Activated naive CD8-positive, alpha-beta T cell treated with anti-CD3 and anti-CD28 coated beads for 36 hours (primary cell): ENCODE measurements around the gene ATE1. TPM values are rescaled to one million over a fixed set of nuclear protein-coding genes. Genes with fewer than 3 reads are reported as not detected.
"Not testable (repeated sequence)": the region's sequence is repeated elsewhere in the genome, so short reads cannot be mapped to it uniquely, and the experiment has no call there.

Source experiments
- DNase-seq: peaks from one replicate; pipeline ENCODE4 v3.0.0; 2021
- H3K27ac Mint-ChIP-seq: one replicate; pipeline ENCODE4 v1.8.0; 2022; ENCODE audit warnings: mild to moderate bottlenecking, moderate library complexity, mixed read lengths
- H3K27me3 Mint-ChIP-seq: one replicate; pipeline ENCODE4 v1.8.0; 2022; ENCODE audit warnings: mild to moderate bottlenecking, mixed read lengths
- H3K36me3 Mint-ChIP-seq: one replicate; pipeline ENCODE4 v1.8.0; 2021; ENCODE audit warnings: mild to moderate bottlenecking, mixed read lengths
- H3K4me1 Mint-ChIP-seq: one replicate; pipeline ENCODE4 v1.8.0; 2021; ENCODE audit warnings: mixed read lengths
- H3K4me3 Mint-ChIP-seq: one replicate; pipeline ENCODE4 v1.8.0; 2022; ENCODE audit warnings: mild to moderate bottlenecking, moderate library complexity, mixed read lengths
- H3K9me3 Mint-ChIP-seq: one replicate; pipeline ENCODE4 v1.8.0; 2022; ENCODE audit warnings: mixed read lengths
- total RNA-seq, 2 experiments: library from RNA; stranded (reverse); gene quantifications; one replicate each; pipeline ENCODE4 v1.2.3, GENCODE V29; 2021

Gene ATE1
- total RNA-seq, 2 experiments from 2014 or later = 22.5 to 24.6 TPM

- no peaks in the 10 kb centered on the region for H3K9me3 Mint-ChIP-seq
- H3K36me3 Mint-ChIP-seq = peaks cover 8% of the 10 kb centered on the region
- no peaks in the 10 kb centered on the region for H3K4me1 Mint-ChIP-seq
- H3K27ac Mint-ChIP-seq = no peak overlapping the region
- H3K4me3 Mint-ChIP-seq = no peak overlapping the region
- H3K27me3 Mint-ChIP-seq = no peaks in the 10 kb centered on the region
- DNase-seq = no peak
These were observed 146.7 kb downstream of the ATE1 start for GRCh38 chr10:121781101-121781500.

- Mint-ChIP-seq H3K27me3 (no peaks in the 10 kb centered on the region), H3K27ac (no peak overlapping the region), H3K4me1 (no peaks in the 10 kb centered on the region), H3K36me3 (peaks cover 16% of the 10 kb centered on the region), H3K9me3 (no peaks in the 10 kb centered on the region), H3K4me3 (no peak overlapping the region)
- no peak for DNase-seq
These were observed 153.0 kb downstream of the ATE1 start for GRCh38 chr10:121774813-121775212.

GRCh38 chr10:121774404-121774803, 153.4 kb downstream of the ATE1 start:
- H3K27ac Mint-ChIP-seq = no peak overlapping the region
- DNase-seq = no peak
- H3K9me3 Mint-ChIP-seq = no peaks in the 10 kb centered on the region
- H3K36me3 Mint-ChIP-seq = peaks cover 21% of the 10 kb centered on the region
- H3K27me3 Mint-ChIP-seq = no peaks in the 10 kb centered on the region
- H3K4me1 Mint-ChIP-seq = no peaks in the 10 kb centered on the region
- H3K4me3 Mint-ChIP-seq = no peak overlapping the region

- H3K27ac Mint-ChIP-seq = no peak overlapping the region
These were observed 154.9 kb downstream of the ATE1 start for GRCh38 chr10:121772884-121773283.

GRCh38 chr10:121772406-121772805, 155.4 kb downstream of the ATE1 start:
- peaks cover 35% of the 10 kb centered on the region for H3K36me3 Mint-ChIP-seq
- DNase-seq = no peak
- no peaks in the 10 kb centered on the region for H3K4me1 Mint-ChIP-seq
- peaks cover 7% of the 10 kb centered on the region for H3K9me3 Mint-ChIP-seq
- no peak overlapping the region for H3K4me3 Mint-ChIP-seq
- no peaks in the 10 kb centered on the region for H3K27me3 Mint-ChIP-seq
- no peak overlapping the region for H3K27ac Mint-ChIP-seq

More at GRCh38 chr10:121772884-121773283, 154.9 kb downstream of the ATE1 start:
- no peak overlapping the region for H3K4me3 Mint-ChIP-seq
- H3K9me3 Mint-ChIP-seq = peaks cover 2% of the 10 kb centered on the region
- peaks cover 30% of the 10 kb centered on the region for H3K36me3 Mint-ChIP-seq
- DNase-seq = no peak
- H3K27me3 Mint-ChIP-seq = no peaks in the 10 kb centered on the region
- no peaks in the 10 kb centered on the region for H3K4me1 Mint-ChIP-seq

- Mint-ChIP-seq H3K36me3 (peaks cover 37% of the 10 kb centered on the region), H3K4me3 (no peak overlapping the region), H3K27ac (no peak overlapping the region), H3K27me3 (no peaks in the 10 kb centered on the region), H3K4me1 (no peaks in the 10 kb centered on the region), H3K9me3 (peaks cover 7% of the 10 kb centered on the region)
- no peak for DNase-seq
These were observed 155.9 kb downstream of the ATE1 start for GRCh38 chr10:121771966-121772365.

- H3K36me3 Mint-ChIP-seq = peaks cover 66% of the 10 kb centered on the region
- no peak for DNase-seq
- H3K27ac Mint-ChIP-seq = no peak overlapping the region
- no peaks in the 10 kb centered on the region for H3K4me1 Mint-ChIP-seq
- H3K4me3 Mint-ChIP-seq = no peak overlapping the region
- no peaks in the 10 kb centered on the region for H3K27me3 Mint-ChIP-seq
- H3K9me3 Mint-ChIP-seq = peaks cover 12% of the 10 kb centered on the region
These were observed 161.4 kb downstream of the ATE1 start for GRCh38 chr10:121766426-121766825.

- H3K27me3 Mint-ChIP-seq = no peaks in the 10 kb centered on the region
- peaks cover 74% of the 10 kb centered on the region for H3K36me3 Mint-ChIP-seq
- no peaks in the 10 kb centered on the region for H3K4me1 Mint-ChIP-seq
- no peak overlapping the region for H3K27ac Mint-ChIP-seq
- H3K4me3 Mint-ChIP-seq = no peak overlapping the region
- H3K9me3 Mint-ChIP-seq = peaks cover 22% of the 10 kb centered on the region
- DNase-seq = no peak
These were observed 162.6 kb downstream of the ATE1 start for GRCh38 chr10:121765204-121765603.

GRCh38 chr10:121764233-121764942, 163.4 kb downstream of the ATE1 start:
- Mint-ChIP-seq H3K9me3 (peaks cover 26% of the 10 kb centered on the region), H3K27ac (no peak overlapping the region), H3K4me3 (no peak overlapping the region), H3K4me1 (no peaks in the 10 kb centered on the region), H3K36me3 (peaks cover 71% of the 10 kb centered on the region), H3K27me3 (no peaks in the 10 kb centered on the region)
- DNase-seq = no peak

- not testable (repeated sequence) for DNase-seq, H3K27ac Mint-ChIP-seq, H3K4me3 Mint-ChIP-seq, H3K27me3 Mint-ChIP-seq
- Mint-ChIP-seq H3K36me3 (peaks cover 65% of the 10 kb centered on the region), H3K4me1 (peaks cover 14% of the 10 kb centered on the region), H3K9me3 (peaks cover 44% of the 10 kb centered on the region)
These were observed 170.6 kb downstream of the ATE1 start for GRCh38 chr10:121757241-121757640.

GRCh38 chr10:121755496-121755895, 172.3 kb downstream of the ATE1 start:
- peaks cover 54% of the 10 kb centered on the region for H3K36me3 Mint-ChIP-seq
- H3K4me3 Mint-ChIP-seq, DNase-seq, H3K27ac Mint-ChIP-seq, H3K27me3 Mint-ChIP-seq: not testable (repeated sequence)
- peaks cover 34% of the 10 kb centered on the region for H3K9me3 Mint-ChIP-seq
- peaks cover 14% of the 10 kb centered on the region for H3K4me1 Mint-ChIP-seq

GRCh38 chr10:121754666-121755065, 173.2 kb downstream of the ATE1 start:
- DNase-seq = no peak
- peak overlapping the region; percentile 5 for H3K27ac Mint-ChIP-seq
- no peaks in the 10 kb centered on the region for H3K27me3 Mint-ChIP-seq
- H3K4me3 Mint-ChIP-seq = no peak overlapping the region
- peaks cover 47% of the 10 kb centered on the region for H3K36me3 Mint-ChIP-seq
- peaks cover 14% of the 10 kb centered on the region for H3K4me1 Mint-ChIP-seq
- peaks cover 27% of the 10 kb centered on the region for H3K9me3 Mint-ChIP-seq

- no peaks in the 10 kb centered on the region for H3K27me3 Mint-ChIP-seq
- peaks cover 26% of the 10 kb centered on the region for H3K9me3 Mint-ChIP-seq
- H3K27ac Mint-ChIP-seq = peak overlapping the region; percentile 67
- DNase-seq = no peak
- peaks cover 14% of the 10 kb centered on the region for H3K4me1 Mint-ChIP-seq
- no peak overlapping the region for H3K4me3 Mint-ChIP-seq
- peaks cover 43% of the 10 kb centered on the region for H3K36me3 Mint-ChIP-seq
These were observed 173.9 kb downstream of the ATE1 start for GRCh38 chr10:121753726-121754476.

GRCh38 chr10:121751191-121751760, 176.6 kb downstream of the ATE1 start:
- Mint-ChIP-seq H3K27me3 (no peaks in the 10 kb centered on the region), H3K27ac (no peak overlapping the region), H3K4me3 (no peak overlapping the region), H3K4me1 (peaks cover 14% of the 10 kb centered on the region), H3K9me3 (peaks cover 10% of the 10 kb centered on the region), H3K36me3 (peaks cover 29% of the 10 kb centered on the region)
- no peak for DNase-seq

- no peaks in the 10 kb centered on the region for H3K27me3 Mint-ChIP-seq
- no peaks in the 10 kb centered on the region for H3K4me1 Mint-ChIP-seq
- no peak overlapping the region for H3K27ac Mint-ChIP-seq
- peaks cover 24% of the 10 kb centered on the region for H3K36me3 Mint-ChIP-seq
- H3K4me3 Mint-ChIP-seq = no peak overlapping the region
- H3K9me3 Mint-ChIP-seq = no peaks in the 10 kb centered on the region
- DNase-seq = no peak
These were observed 180.6 kb downstream of the ATE1 start for GRCh38 chr10:121747163-121747775.
